Measurements from ENCODE around the gene GRK5. TPM values are rescaled to one million over a fixed set of nuclear protein-coding genes. Genes with fewer than 3 reads are reported as not detected.

The GRK5 gene
- total RNA-seq (21.4 TPM), polyA plus RNA-seq (ENCODE audit: insufficient read depth in 1 of 8, insufficient read length in 8 of 8, low replicate concordance in 1 of 8) (10 to 100 TPM; 18.1 to 29.2 (median 23.9) TPM)
- long read RNA-seq, donor 1, full-length matches to known transcripts, result 2 of 2 reads
- long read RNA-seq, donor 1, partial matches to known transcripts, result 0 of 2 reads
- long read RNA-seq, donor 1, other reads (novel, unspliced or antisense), result 0 of 2 reads
- long read RNA-seq, donor 2, result 0 reads
- long read RNA-seq, donor 3, partial matches to known transcripts, result 0 of 1 reads
- long read RNA-seq, donor 3, other reads (novel, unspliced or antisense), result 0 of 1 reads
- long read RNA-seq, donor 4, result 0 reads
- long read RNA-seq, donor 5, full-length matches to known transcripts, result 9 of 9 reads
- long read RNA-seq, donor 5, partial matches to known transcripts, result 0 of 9 reads
- long read RNA-seq, donor 5, other reads (novel, unspliced or antisense), result 0 of 9 reads
- long read RNA-seq, donor 6, full-length matches to known transcripts, result 6 of 12 reads
- long read RNA-seq, donor 6, partial matches to known transcripts, result 6 of 12 reads
- long read RNA-seq, donor 6, other reads (novel, unspliced or antisense), result 0 of 12 reads
- long read RNA-seq, donor 7, full-length matches to known transcripts, result 3 of 3 reads
- long read RNA-seq, donor 7, partial matches to known transcripts, result 0 of 3 reads
- long read RNA-seq, donor 7, other reads (novel, unspliced or antisense), result 0 of 3 reads
- long read RNA-seq, donor 8, full-length matches to known transcripts, result 1 of 8 reads
- long read RNA-seq, donor 8, partial matches to known transcripts, result 7 of 8 reads
- long read RNA-seq, donor 8, other reads (novel, unspliced or antisense), result 0 of 8 reads
- long read RNA-seq, donor 9, partial matches to known transcripts, result 0 of 1 reads
- long read RNA-seq, donor 9, other reads (novel, unspliced or antisense), result 0 of 1 reads
- long read RNA-seq, donor 10, full-length matches to known transcripts, result 4 of 4 reads
- long read RNA-seq, donor 10, partial matches to known transcripts, result 0 of 4 reads
- long read RNA-seq, donor 10, other reads (novel, unspliced or antisense), result 0 of 4 reads
- long read RNA-seq, donor 11, full-length matches to known transcripts, result 4 of 4 reads
- long read RNA-seq, donor 11, partial matches to known transcripts, result 0 of 4 reads
- long read RNA-seq, donor 11, other reads (novel, unspliced or antisense), result 0 of 4 reads

DNA sequence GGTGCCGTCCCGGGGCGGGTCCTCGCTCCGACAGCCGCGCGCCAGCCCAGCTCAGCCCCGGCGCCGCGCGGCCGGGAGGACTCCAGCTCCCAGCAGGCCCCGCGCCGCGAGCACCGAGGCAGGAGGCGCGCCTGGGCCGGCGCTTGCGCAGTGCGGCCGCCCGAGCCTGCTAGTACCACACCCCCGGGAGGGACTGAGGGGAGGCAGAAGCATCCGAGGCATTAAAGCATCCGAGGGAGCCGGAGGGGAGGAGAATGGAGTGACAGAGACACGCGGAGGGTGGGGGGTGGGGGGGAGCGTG is at the start of gene GRK5:
TSS of gene GRK5 (plus strand) at position 206 of the 301 bp plus-strand sequence. CDS start 347 bp downstream, outside the sequence.
- WGBS (ENCODE audit: insufficient coverage), result 0% methylated on average over 19 of the region's 34 CpGs
- peaks cover 29% of the 10 kb centered on the region for H3K4me1 ChIP-seq (ENCODE audit: control insufficient read depth, insufficient read depth, low read length)
- DNase-seq, result peak; percentile 99
- H3K27me3 ChIP-seq (ENCODE audit: control insufficient read depth, insufficient read depth, low read length), result no peaks in the 10 kb centered on the region
- no peaks in the 10 kb centered on the region for H3K9me3 ChIP-seq (replicated peaks; ENCODE audit: control insufficient read depth, low read depth, low read length)
- H3K27ac ChIP-seq (ENCODE audit: low read length), result peak within 1 kb of the TSS; percentile 90
- no peaks in the 10 kb centered on the region for H3K36me3 ChIP-seq (ENCODE audit: control insufficient read depth, insufficient read depth, low read length)
- peak within 1 kb of the TSS; percentile 59 for H3K4me3 ChIP-seq (ENCODE audit: low read length)

DNA sequence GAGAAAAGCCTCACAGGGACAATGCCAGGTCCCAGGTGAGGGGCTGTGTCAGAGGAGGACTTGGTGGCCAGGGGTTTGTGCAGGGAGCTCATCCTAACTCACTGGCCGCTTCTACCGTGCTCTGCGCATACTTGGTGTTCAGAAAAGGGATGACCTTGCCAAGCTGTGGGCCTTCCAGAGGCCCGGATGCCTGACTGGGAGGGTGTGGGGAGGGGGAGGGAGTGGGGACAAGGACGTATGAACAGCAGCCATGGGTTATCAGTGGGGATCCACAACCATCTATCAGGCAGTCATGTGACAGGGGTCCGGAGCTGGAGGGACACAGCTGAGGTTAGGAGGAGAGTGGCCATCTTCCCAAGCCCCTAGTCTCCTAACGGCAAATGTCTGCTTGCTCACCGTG is 48.0 kb upstream of the GRK5 start:
- Histone ChIP-seq H3K36me3 (ENCODE audit: control insufficient read depth, insufficient read depth, low read length) (peaks cover 62% of the 10 kb centered on the region), H3K9me3 (replicated peaks; ENCODE audit: control insufficient read depth, low read depth, low read length) (no peaks in the 10 kb centered on the region), H3K4me3 (ENCODE audit: low read length) (no peak overlapping the region), H3K27ac (ENCODE audit: low read length) (no peak overlapping the region), H3K4me1 (ENCODE audit: control insufficient read depth, insufficient read depth, low read length) (peaks cover 2% of the 10 kb centered on the region), H3K27me3 (ENCODE audit: control insufficient read depth, insufficient read depth, low read length) (no peaks in the 10 kb centered on the region)
- WGBS (ENCODE audit: insufficient coverage), result 82% methylated on average over 6 of the region's 8 CpGs
- DNase-seq, result no peak

DNA sequence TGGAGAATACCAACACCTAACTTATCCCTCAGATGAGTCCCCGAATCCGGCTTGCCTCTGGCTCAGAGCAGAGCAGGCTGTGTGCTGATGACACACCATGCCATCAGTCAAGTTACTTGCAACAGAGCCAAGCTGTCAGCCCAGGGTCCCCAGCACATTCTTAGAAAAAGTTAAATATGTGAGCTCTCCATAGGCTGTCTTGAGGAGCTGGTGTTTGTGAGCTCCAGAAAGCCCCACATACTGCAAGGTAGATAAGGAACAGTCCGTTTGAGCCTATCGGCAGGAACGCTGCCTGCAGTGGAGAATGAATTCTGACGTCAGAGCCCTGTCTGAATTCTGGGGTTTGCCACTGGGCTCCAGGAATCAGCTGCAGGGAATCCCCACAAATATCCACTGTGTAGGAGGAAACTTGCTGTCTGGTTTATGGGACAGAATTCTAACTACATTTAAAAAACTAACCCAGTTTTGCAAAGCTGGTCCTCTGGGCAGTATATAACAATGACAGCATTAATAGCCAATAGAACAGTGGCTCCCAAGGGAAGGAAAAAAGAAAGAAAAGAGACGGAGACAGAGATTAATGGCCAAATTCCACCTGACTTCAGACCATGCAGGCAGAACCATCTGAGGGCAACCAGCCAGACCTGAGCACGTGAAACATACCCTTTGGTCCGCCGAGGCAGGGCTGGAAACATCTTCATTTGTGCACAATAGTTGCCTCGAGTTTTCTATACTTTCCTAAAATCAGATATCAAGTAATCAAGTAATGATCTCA is 45.5 kb upstream of the GRK5 start:
- H3K36me3 ChIP-seq (ENCODE audit: control insufficient read depth, insufficient read depth, low read length), result peaks cover 39% of the 10 kb centered on the region
- H3K27ac ChIP-seq (ENCODE audit: low read length), result no peak overlapping the region
- H3K27me3 ChIP-seq (ENCODE audit: control insufficient read depth, insufficient read depth, low read length), result no peaks in the 10 kb centered on the region
- H3K9me3 ChIP-seq (replicated peaks; ENCODE audit: control insufficient read depth, low read depth, low read length), result no peaks in the 10 kb centered on the region
- H3K4me1 ChIP-seq (ENCODE audit: control insufficient read depth, insufficient read depth, low read length), result peaks cover 19% of the 10 kb centered on the region
- WGBS (ENCODE audit: insufficient coverage), result 66% methylated on average over 8 of the region's 11 CpGs
- no peak for DNase-seq
- H3K4me3 ChIP-seq (ENCODE audit: low read length), result no peak overlapping the region

DNA sequence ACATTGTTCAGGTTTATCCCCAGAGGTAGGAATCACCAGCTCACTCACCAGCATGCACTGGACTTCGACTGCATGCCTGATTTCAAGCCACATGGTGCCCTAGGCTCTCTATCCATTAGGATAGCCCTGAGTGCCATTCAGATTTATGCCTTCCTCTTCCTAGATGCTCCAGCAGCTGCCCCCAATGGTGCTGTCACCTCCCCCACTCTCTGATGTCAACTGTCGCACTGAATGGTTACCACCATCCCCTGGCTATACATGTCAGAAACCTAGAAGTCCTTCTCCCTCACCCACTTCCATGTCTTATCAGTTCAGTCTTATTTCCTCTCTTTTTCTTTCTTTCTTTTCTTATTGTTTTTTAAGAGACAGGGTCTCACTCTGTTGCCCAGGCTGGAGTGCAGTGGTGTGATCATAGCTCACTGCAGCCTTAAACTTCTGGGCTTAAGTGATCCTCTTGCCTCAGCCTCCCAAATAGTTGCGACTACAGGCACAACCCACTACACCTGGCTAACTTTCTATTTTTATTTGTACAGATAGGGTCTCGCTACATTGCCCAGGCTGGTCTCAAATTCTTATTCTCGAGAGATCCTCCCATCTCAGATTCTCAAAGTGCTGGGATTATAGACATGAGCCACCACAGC is 44.8 kb upstream of the GRK5 start:
- H3K36me3 ChIP-seq (ENCODE audit: control insufficient read depth, insufficient read depth, low read length), result peaks cover 39% of the 10 kb centered on the region
- H3K4me1 ChIP-seq (ENCODE audit: control insufficient read depth, insufficient read depth, low read length), result peaks cover 19% of the 10 kb centered on the region
- no peak overlapping the region for H3K4me3 ChIP-seq (ENCODE audit: low read length)
- H3K27ac ChIP-seq (ENCODE audit: low read length), result no peak overlapping the region
- WGBS (ENCODE audit: insufficient coverage), result 81% methylated on average over 2 of the region's 5 CpGs
- H3K9me3 ChIP-seq (replicated peaks; ENCODE audit: control insufficient read depth, low read depth, low read length), result no peaks in the 10 kb centered on the region
- no peak for DNase-seq
- no peaks in the 10 kb centered on the region for H3K27me3 ChIP-seq (ENCODE audit: control insufficient read depth, insufficient read depth, low read length)

DNA sequence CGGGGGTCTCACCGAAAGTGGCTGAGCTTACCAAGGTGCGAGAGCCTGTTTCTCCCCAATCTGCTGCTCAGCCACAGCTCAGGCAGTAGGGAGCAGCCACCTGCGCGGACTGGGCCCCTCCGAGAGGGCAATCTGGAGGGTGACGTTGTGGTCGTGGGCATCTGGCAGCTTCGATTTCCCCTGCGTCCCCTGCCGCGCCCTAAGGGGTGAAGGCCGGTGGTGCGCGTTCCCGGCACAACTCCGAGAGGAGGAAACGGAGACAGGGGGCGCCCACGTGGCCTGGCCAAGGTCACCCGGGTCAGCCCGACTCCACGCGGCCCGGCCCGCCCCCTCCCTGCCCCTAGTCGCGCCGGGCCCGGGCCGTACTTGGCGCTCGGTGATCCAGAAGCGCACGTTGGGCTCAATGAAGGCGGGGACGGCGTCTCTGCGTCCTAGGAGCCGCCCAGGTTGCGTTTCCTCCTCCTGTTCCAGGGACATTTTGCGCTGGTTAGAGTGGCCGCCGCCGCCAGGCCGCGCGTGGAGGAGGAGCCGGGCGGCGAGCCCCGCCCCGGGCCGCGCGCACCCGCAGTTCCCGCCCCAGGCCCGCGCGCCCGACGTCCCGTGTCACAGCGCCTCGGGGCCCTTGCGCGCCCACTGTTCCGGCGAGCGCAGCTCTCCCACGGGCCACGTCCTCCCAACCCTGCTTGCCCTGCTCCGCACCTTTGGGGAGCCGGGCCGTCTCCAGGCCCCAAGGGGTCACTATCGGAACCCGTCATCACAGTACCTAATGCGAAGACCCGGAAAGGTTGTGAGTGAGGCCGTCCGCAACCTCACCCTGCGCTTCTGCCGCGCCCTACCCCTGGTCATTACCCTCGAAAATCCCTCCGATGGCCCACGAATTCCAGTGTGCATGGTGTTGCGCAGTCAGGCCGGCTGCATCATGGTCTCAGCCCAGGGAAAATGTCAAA is 41.9 kb upstream of the GRK5 start, which contains the start of gene SFXN4:
TSS of gene SFXN4 (minus strand) at position 544 of the 947 bp plus-strand sequence. CDS start at position 477, 67 bp downstream.
- WGBS (ENCODE audit: insufficient coverage), result under 1% methylated on average over 89 of the region's 90 CpGs
- peaks cover 33% of the 10 kb centered on the region for H3K36me3 ChIP-seq (ENCODE audit: control insufficient read depth, insufficient read depth, low read length)

DNA sequence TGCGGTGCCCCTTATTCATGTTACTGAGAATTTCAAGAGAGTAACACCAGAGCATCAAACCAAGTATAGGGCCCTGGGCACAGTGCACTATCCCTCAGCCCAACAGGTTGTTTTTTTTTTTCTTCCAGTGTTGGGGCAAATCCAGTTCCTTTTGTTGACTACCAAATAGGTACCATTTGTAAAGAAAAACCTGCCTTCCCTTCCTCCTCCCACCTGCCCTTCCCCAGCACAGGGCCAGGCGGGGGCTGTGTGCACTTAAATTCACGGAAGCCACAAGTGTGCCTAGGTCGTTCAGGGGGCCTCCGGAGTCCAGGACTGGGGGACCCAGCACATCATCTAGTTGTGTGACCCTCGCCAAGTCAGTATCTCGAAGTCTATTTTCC is 41.3 kb upstream of the GRK5 start:
- peak overlapping the region; percentile 84 for H3K4me3 ChIP-seq (ENCODE audit: low read length)
- no peaks in the 10 kb centered on the region for H3K27me3 ChIP-seq (ENCODE audit: control insufficient read depth, insufficient read depth, low read length)
- H3K36me3 ChIP-seq (ENCODE audit: control insufficient read depth, insufficient read depth, low read length), result peaks cover 35% of the 10 kb centered on the region
- no peak for DNase-seq
- H3K27ac ChIP-seq (ENCODE audit: low read length), result peak overlapping the region; percentile 89
- H3K4me1 ChIP-seq (ENCODE audit: control insufficient read depth, insufficient read depth, low read length), result peaks cover 19% of the 10 kb centered on the region
- WGBS (ENCODE audit: insufficient coverage), result 55% methylated on average over 6 of the region's 7 CpGs
- no peaks in the 10 kb centered on the region for H3K9me3 ChIP-seq (replicated peaks; ENCODE audit: control insufficient read depth, low read depth, low read length)

More for the DNA sequence above, 41.9 kb upstream of the GRK5 start, which contains the start of gene SFXN4:
- peak within 1 kb of the TSS; percentile 84 for H3K4me3 ChIP-seq (ENCODE audit: low read length)
- no peaks in the 10 kb centered on the region for H3K9me3 ChIP-seq (replicated peaks; ENCODE audit: control insufficient read depth, low read depth, low read length)
- H3K27me3 ChIP-seq (ENCODE audit: control insufficient read depth, insufficient read depth, low read length), result no peaks in the 10 kb centered on the region
- DNase-seq, result peak; percentile 88
- H3K27ac ChIP-seq (ENCODE audit: low read length), result peak within 1 kb of the TSS; percentile 89
- peaks cover 19% of the 10 kb centered on the region for H3K4me1 ChIP-seq (ENCODE audit: control insufficient read depth, insufficient read depth, low read length)

DNA sequence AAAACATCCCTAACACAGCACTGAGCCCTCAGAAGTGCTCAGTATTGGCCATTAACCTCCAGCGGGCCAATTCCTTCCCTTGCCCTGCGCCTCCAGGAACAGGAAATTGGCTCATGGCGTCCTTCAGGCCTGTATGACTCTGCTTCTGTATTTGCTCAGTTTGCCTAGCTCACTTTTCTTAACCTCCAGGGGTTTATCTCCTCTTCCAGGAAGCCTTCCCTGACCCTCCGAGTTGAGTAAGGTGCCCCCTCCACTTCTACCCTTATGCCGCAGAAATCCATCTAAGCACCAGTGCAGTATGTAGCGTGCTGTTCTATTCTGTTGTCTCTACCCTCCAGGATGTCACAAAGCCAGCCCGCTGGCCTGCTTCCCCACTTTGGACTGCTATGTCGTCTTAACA is 40.8 kb upstream of the GRK5 start:
- H3K9me3 ChIP-seq (replicated peaks; ENCODE audit: control insufficient read depth, low read depth, low read length), result no peaks in the 10 kb centered on the region
- H3K36me3 ChIP-seq (ENCODE audit: control insufficient read depth, insufficient read depth, low read length), result peaks cover 39% of the 10 kb centered on the region
- no peak overlapping the region for H3K27ac ChIP-seq (ENCODE audit: low read length)
- H3K4me1 ChIP-seq (ENCODE audit: control insufficient read depth, insufficient read depth, low read length), result peaks cover 19% of the 10 kb centered on the region
- WGBS (ENCODE audit: insufficient coverage), result 56% methylated on average over 8 of the region's 8 CpGs
- DNase-seq, result no peak
- H3K4me3 ChIP-seq (ENCODE audit: low read length), result no peak overlapping the region
- H3K27me3 ChIP-seq (ENCODE audit: control insufficient read depth, insufficient read depth, low read length), result no peaks in the 10 kb centered on the region

DNA sequence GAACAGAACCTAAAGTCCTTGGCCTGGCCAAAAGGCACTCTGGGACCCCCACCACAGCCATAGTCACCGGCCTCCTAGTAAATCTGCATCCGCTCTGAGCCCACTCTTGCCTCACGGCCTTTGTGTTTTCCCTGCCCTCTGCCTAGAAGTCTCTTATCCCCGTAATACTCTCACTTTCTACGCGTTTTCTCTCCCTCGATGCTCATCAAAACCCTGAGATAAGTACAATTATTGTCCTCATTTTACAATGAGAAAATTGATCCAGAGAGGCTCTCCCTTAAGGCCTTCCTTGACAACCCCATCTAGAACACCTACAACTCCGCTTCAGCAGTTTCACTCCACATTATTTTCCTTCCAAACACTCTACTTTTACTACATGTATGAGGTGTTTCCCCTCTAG is 40.3 kb upstream of the GRK5 start:
- DNase-seq, result no peak
- Histone ChIP-seq H3K36me3 (ENCODE audit: control insufficient read depth, insufficient read depth, low read length) (peaks cover 39% of the 10 kb centered on the region), H3K27ac (ENCODE audit: low read length) (no peak overlapping the region), H3K27me3 (ENCODE audit: control insufficient read depth, insufficient read depth, low read length) (no peaks in the 10 kb centered on the region), H3K9me3 (replicated peaks; ENCODE audit: control insufficient read depth, low read depth, low read length) (no peaks in the 10 kb centered on the region), H3K4me1 (ENCODE audit: control insufficient read depth, insufficient read depth, low read length) (peaks cover 19% of the 10 kb centered on the region), H3K4me3 (ENCODE audit: low read length) (no peak overlapping the region)
- WGBS (ENCODE audit: insufficient coverage), result 60% methylated on average over 7 of the region's 8 CpGs

Data from muscle of leg (tissue), 16 donors.